Tibial nerve (tissue), 4 donors: Measurements from ENCODE around the gene CXCL17.
"Not testable (repeated sequence)": the region's sequence is repeated elsewhere in the genome, so short reads cannot be mapped to it uniquely, and the experiment has no call there.

Experiments used
- CTCF ChIP-seq, 5 experiments: fragments of 200-600 bp in 3 of 5; fragments of 450-650 bp in 2 of 5; sonication (generic) in 3 of 5; IDR thresholded peaks; one replicate each; pipeline ENCODE4 v1.5.1; 2016 to 2019; ENCODE audit warnings: antibody characterized with exemption in 5 of 5, mild to moderate bottlenecking in 3 of 5, moderate library complexity in 2 of 5
- EP300 ChIP-seq, 2 donors: sonication (generic); formaldehyde crosslinking; IDR thresholded peaks; one replicate each; pipeline ENCODE4 v1.6.1; 2017; ENCODE audit warnings: antibody characterized with exemption in 2 of 2, mild to moderate bottlenecking in 1 of 2

GRCh38 chr19:42461231-42461630 is 18.5 kb upstream of the CXCL17 start:
- TF ChIP-seq CTCF, EP300 (IDR thresholded peaks at IDR 0.05): not testable (repeated sequence)
